HepG2 (cell line): ENCODE results near the gene PRELID2. TPM values are rescaled to one million over a fixed set of nuclear protein-coding genes. Genes with fewer than 3 reads are reported as not detected.

ENCODE experiments used
- ATAC-seq: fragments of 200-7000 bp; cut with Tn5 transposase; 3 replicates; pipeline ENCODE4 v1.9.1; 2020; ENCODE audit warnings: mild to moderate bottlenecking, moderate library complexity
- BruUV-seq: library from RNA; stranded (reverse); fragments of 400-500 nt; replicated peaks from 2 replicates; lab custom pipeline; 2021; lab: Mats Ljungman, UMichigan
- CTCF ChIA-PET: fragments of 300-600 bp; formaldehyde crosslinking; extraction: SDS; loops from one replicate; lab custom pipeline; 2021; ENCODE audit warnings: low total read pairs, inconsistent platforms, low intra/inter-chr PET ratio; lab: Yijun Ruan, JAX
- POLR2A ChIA-PET: fragments of 350-600 bp; sonication (Branson Sonifier 250); formaldehyde crosslinking; loops from one replicate; lab custom pipeline; 2020; ENCODE audit warnings: antibody characterized with exemption, inconsistent platforms; lab: Yijun Ruan, JAX
- DNase-seq: peaks from one replicate; pipeline ENCODE4 v3.0.0-alpha.2; 2015; ENCODE audit warnings: low spot score
- FAIRE-seq: peaks from 3 replicates; lab custom pipeline; 2011; peaks lifted over from hg19 to GRCh38; lab: Jason Lieb, UNC
- H2AFZ ChIP-seq: one replicate; pipeline ENCODE4 v1.6.1; 2011; ENCODE audit warnings: low read length, inconsistent platforms
- H3K27ac ChIP-seq: fragments of 300-600 bp; 3 replicates; pipeline ENCODE4 v1.8.0; 2011; ENCODE audit warnings: mixed run types, mild to moderate bottlenecking, mixed read lengths, low read length, inconsistent platforms; ENCODE audit not compliant: insufficient read depth; ENCODE audit errors: extremely low read length
- H3K27me3 ChIP-seq, 2 experiments: fragments of 200-600 bp in 1 of 2; 2 replicates in 1 of 2; 3 replicates in 1 of 2; pipeline versions ENCODE4 v1.6.0 to v1.8.0; 2011; ENCODE audit warnings: low read length in 2 of 2, mild to moderate bottlenecking in 2 of 2, moderate library complexity in 2 of 2, inconsistent platforms in 1 of 2; ENCODE audit not compliant: insufficient read depth in 2 of 2, control insufficient read depth in 1 of 2
- H3K36me3 ChIP-seq, 2 experiments: fragments of 200-600 bp in 1 of 2; replicated peaks in 1 of 2; 2 replicates in 1 of 2; 3 replicates in 1 of 2; pipeline versions ENCODE4 v1.5.1 to v1.8.0; 2011; ENCODE audit warnings: low read length in 2 of 2, inconsistent platforms in 1 of 2; ENCODE audit not compliant: insufficient read depth in 2 of 2, control insufficient read depth in 1 of 2
- H3K4me1 ChIP-seq: 2 replicates; pipeline ENCODE4 v1.5.1; 2012; ENCODE audit warnings: low read length, inconsistent platforms; ENCODE audit not compliant: insufficient read depth
- H3K4me2 ChIP-seq: 2 replicates; pipeline ENCODE4 v1.6.0; 2011; ENCODE audit warnings: low read depth, low read length, inconsistent platforms
- H3K4me3 ChIP-seq, 3 experiments: fragments of 200-600 bp in 1 of 3; sonication (generic), shearing (Covaris generic) in 1 of 3; replicated peaks in 1 of 3; 2 replicates each; pipeline ENCODE4 v1.5.1; 2011 to 2016; ENCODE audit warnings: low read length in 3 of 3, inconsistent platforms in 2 of 3, low read depth in 2 of 3, mild to moderate bottlenecking in 2 of 3, control low read depth in 1 of 3, mixed read lengths in 1 of 3; ENCODE audit not compliant: insufficient read depth in 1 of 3
- H3K79me2 ChIP-seq: one replicate; pipeline ENCODE4 v1.6.1; 2011; ENCODE audit warnings: low read length, inconsistent platforms; ENCODE audit not compliant: insufficient read depth
- H3K9ac ChIP-seq: 2 replicates; pipeline ENCODE4 v1.6.0; 2011; ENCODE audit warnings: mild to moderate bottlenecking, low read depth, low read length, inconsistent platforms; ENCODE audit not compliant: insufficient read depth
- H3K9me3 ChIP-seq: 2 replicates; pipeline ENCODE4 v1.5.1; 2012; ENCODE audit warnings: mild to moderate bottlenecking, low read length
- H4K20me1 ChIP-seq: 2 replicates; pipeline ENCODE4 v1.6.0; 2011; ENCODE audit warnings: inconsistent platforms, mild to moderate bottlenecking, low read length, moderate library complexity; ENCODE audit not compliant: insufficient read depth
- DNMT1 ChIP-seq: sonication (generic); formaldehyde crosslinking; IDR thresholded peaks from 2 replicates; pipeline ENCODE4 v1.5.1; 2020; ENCODE audit warnings: mild to moderate bottlenecking, missing genetic modification reagents
- HES4 ChIP-seq: sonication (generic); formaldehyde crosslinking; IDR thresholded peaks from 2 replicates; pipeline ENCODE4 v1.9.0; 2021; ENCODE audit warnings: mild to moderate bottlenecking, missing genetic modification reagents, borderline replicate concordance
- HNRNPK ChIP-seq: fragments of 200-400 bp; formaldehyde crosslinking; IDR thresholded peaks from 2 replicates; pipeline ENCODE4 v1.6.1; 2018; ENCODE audit warnings: low read length, low read depth, moderate library complexity, mild to moderate bottlenecking; ENCODE audit not compliant: poor library complexity, severe bottlenecking
- IRF1 ChIP-seq: sonication (generic); formaldehyde crosslinking; IDR thresholded peaks from 2 replicates; pipeline ENCODE4 v1.4.0; 2020; ENCODE audit warnings: low read depth, mild to moderate bottlenecking, missing genetic modification reagents
- LBX2 ChIP-seq: sonication (generic); formaldehyde crosslinking; IDR thresholded peaks from 2 replicates; pipeline ENCODE4 v1.5.0; 2020; ENCODE audit warnings: missing genetic modification reagents, mild to moderate bottlenecking, borderline replicate concordance
- MZF1 ChIP-seq: sonication (generic); formaldehyde crosslinking; IDR thresholded peaks from 2 replicates; pipeline ENCODE4 v1.8.1; 2023; ENCODE audit warnings: mild to moderate bottlenecking, missing genetic modification reagents, borderline replicate concordance
- SP4 ChIP-seq: sonication (generic); formaldehyde crosslinking; IDR thresholded peaks from 2 replicates; pipeline ENCODE4 v1.8.1; 2023; ENCODE audit warnings: mild to moderate bottlenecking, missing genetic modification reagents
- TEAD3 ChIP-seq: optimal IDR thresholded peaks from 2 replicates; pipeline ENCODE3; 2016; ENCODE audit warnings: borderline replicate concordance
- ZFP82 ChIP-seq: sonication (generic); formaldehyde crosslinking; IDR thresholded peaks from 2 replicates; pipeline ENCODE4 v1.5.1; 2020; ENCODE audit warnings: mild to moderate bottlenecking, missing genetic modification reagents, borderline replicate concordance
- ZKSCAN1 ChIP-seq: fragments of 150-350 bp; IDR thresholded peaks from 2 replicates; pipeline ENCODE4 v1.6.1; 2014; ENCODE audit warnings: low read length
- ZNF253 ChIP-seq: sonication (generic); formaldehyde crosslinking; IDR thresholded peaks from 2 replicates; pipeline ENCODE4 v1.8.0; 2022; ENCODE audit warnings: mild to moderate bottlenecking, missing genetic modification reagents, borderline replicate concordance
- ZNF382 ChIP-seq: sonication (generic); formaldehyde crosslinking; IDR thresholded peaks from 2 replicates; pipeline ENCODE4 v1.5.0; 2020; ENCODE audit warnings: missing genetic modification reagents, mild to moderate bottlenecking, borderline replicate concordance
- ZNF678 ChIP-seq: sonication (generic); formaldehyde crosslinking; IDR thresholded peaks from 2 replicates; pipeline ENCODE4 v1.4.0; 2020; ENCODE audit warnings: mild to moderate bottlenecking, missing genetic modification reagents
- ZNF746 ChIP-seq: sonication (generic); formaldehyde crosslinking; IDR thresholded peaks from 2 replicates; pipeline ENCODE4 v1.8.0; 2022; ENCODE audit warnings: mild to moderate bottlenecking, missing genetic modification reagents
- ZNF878 ChIP-seq: sonication (generic); formaldehyde crosslinking; IDR thresholded peaks from 2 replicates; pipeline ENCODE4 v1.8.1; 2023; ENCODE audit warnings: mild to moderate bottlenecking, missing genetic modification reagents, moderate library complexity
- WGBS: methylation state at CpG from one replicate; pipeline ENCODE4 v1.1.6; 2017; ENCODE audit warnings: low lambda C conversion rate; 5-methylcytosine and 5-hydroxymethylcytosine counted together
- in situ Hi-C: cut with HindIII; loops from 2 replicates; pipeline ENCODE4 v1.10.0; 2017; ENCODE audit warnings: low pct_unique_long_range_greater_than_20kb; ENCODE audit not compliant: extremely low pct_ligation_motif_present
- intact Hi-C: fragments of 100-400 bp; cut with micrococcal nuclease; formaldehyde crosslinking; loops from one replicate; pipeline ENCODE4 v1.10.0; 2022; ENCODE audit not compliant: unreplicated experiment
- polyA plus RNA-seq, 8 experiments: library from polyadenylated mRNA; depleted of rRNA in 3 of 8; stranded (reverse) in 7 of 8; unstranded in 1 of 8; fragments of >200 nt; fragmentation: Illumina TruSeq in 4 of 8; extraction: Trizol in 4 of 8; gene quantifications; 2 replicates each; pipeline versions ENCODE4 v1.2.1 to v1.2.3, GENCODE V29; 2011 to 2016; ENCODE audit warnings: low read depth in 4 of 8, missing spikeins in 1 of 8, mixed read lengths in 1 of 8; ENCODE audit not compliant: insufficient read depth in 1 of 8
- total RNA-seq, 5 experiments: library from RNA; depleted of rRNA; stranded (reverse); fragments of >200 nt; fragmentation: Illumina TruSeq; extraction: Trizol; gene quantifications; 2 replicates each; pipeline ENCODE4 v1.2.3, GENCODE V29; 2016; ENCODE audit warnings: low read depth in 1 of 5

PRELID2 gene
- total and polyA plus RNA-seq, 2 of the 13 experiments (the other 11 are each of a cell fraction or from before 2014, with no cell fraction given), result 10.0 to 22.9 TPM

GRCh38 chr5:145847499-145848497 is 12.7 kb upstream of the PRELID2 start:
- no peaks in the 10 kb centered on the region for H3K4me1 ChIP-seq
- no peaks in the 10 kb centered on the region for H3K79me2 ChIP-seq
- H3K4me2 ChIP-seq, result no peak overlapping the region
- no peak overlapping the region for H3K4me3 ChIP-seq
- no peak overlapping the region for H2AFZ ChIP-seq
- FAIRE-seq, result no peak
- CTCF ChIA-PET, result no interaction called here
- TF ChIP-seq ZNF253 (CRISPR knock-in tag), result no peak
- TF ChIP-seq DNMT1 (CRISPR knock-in tag), result no peak
- no peak for TF ChIP-seq LBX2 (CRISPR knock-in tag)
- TF ChIP-seq ZKSCAN1, result no peak
- no peak for TF ChIP-seq IRF1
- no peak for TF ChIP-seq HNRNPK
- TF ChIP-seq ZNF746 (CRISPR knock-in tag), result no peak
- TF ChIP-seq SP4 (CRISPR knock-in tag), result no peak
- TF ChIP-seq ZNF678 (CRISPR knock-in tag), result no peak
- no peak for TF ChIP-seq ZNF382
- no peak for TF ChIP-seq HES4 (CRISPR knock-in tag)
- no peak for TF ChIP-seq MZF1
- TF ChIP-seq TEAD3 (CRISPR knock-in tag), result no peak
- TF ChIP-seq ZNF878, result no peak
- TF ChIP-seq ZFP82, result no peak
- no peak for ATAC-seq
- no peak overlapping the region for H3K27ac ChIP-seq
- no TSS peak for BruUV-seq
- DNase-seq, result no peak
- WGBS, result 30% methylated on average over 6 of the region's 6 CpGs
- POLR2A ChIA-PET, result no interaction called here
- no peak overlapping the region for H3K9ac ChIP-seq
- in situ Hi-C loops, result no loop called here
- no peaks in the 10 kb centered on the region for H3K9me3 ChIP-seq
- H4K20me1 ChIP-seq, result no peaks in the 10 kb centered on the region
- no peaks in the 10 kb centered on the region for H3K36me3 ChIP-seq
- 0 out of 5 replicates have a peak, but pooled peaks cover 0 to 2% of the 10 kb centered on the region in 2 experiments for H3K27me3 ChIP-seq
- intact Hi-C loops, result no loop called here
